ENCODE measurements around the gene COL7A1.
A peak's percentile ranks its signal among the peaks of the same experiment; 100 is the strongest.

The COL7A1 gene

DNA sequence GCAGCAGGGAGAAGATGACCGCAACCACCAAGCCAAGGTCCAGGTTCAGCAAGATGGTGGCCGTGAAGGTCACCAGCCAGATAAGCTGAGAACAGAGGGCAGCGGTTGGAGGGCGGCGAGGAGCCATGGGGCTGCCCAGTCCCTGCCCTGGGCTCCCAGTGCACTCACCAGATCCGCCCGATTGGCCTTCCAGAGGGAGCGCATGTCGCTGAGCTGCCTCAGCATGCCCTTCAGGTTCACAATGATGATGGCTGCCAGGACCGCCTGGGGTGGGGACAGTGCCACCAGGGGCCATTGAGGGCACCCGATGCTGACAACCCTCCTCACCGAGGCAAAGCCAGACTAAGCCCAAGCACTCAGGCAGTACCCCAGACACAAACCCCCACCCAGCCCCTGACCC lies 34.8 kb upstream of the COL7A1 start:
- no peak overlapping the region for H3K27ac ChIP-seq
- TF ChIP-seq, protein P1, sequence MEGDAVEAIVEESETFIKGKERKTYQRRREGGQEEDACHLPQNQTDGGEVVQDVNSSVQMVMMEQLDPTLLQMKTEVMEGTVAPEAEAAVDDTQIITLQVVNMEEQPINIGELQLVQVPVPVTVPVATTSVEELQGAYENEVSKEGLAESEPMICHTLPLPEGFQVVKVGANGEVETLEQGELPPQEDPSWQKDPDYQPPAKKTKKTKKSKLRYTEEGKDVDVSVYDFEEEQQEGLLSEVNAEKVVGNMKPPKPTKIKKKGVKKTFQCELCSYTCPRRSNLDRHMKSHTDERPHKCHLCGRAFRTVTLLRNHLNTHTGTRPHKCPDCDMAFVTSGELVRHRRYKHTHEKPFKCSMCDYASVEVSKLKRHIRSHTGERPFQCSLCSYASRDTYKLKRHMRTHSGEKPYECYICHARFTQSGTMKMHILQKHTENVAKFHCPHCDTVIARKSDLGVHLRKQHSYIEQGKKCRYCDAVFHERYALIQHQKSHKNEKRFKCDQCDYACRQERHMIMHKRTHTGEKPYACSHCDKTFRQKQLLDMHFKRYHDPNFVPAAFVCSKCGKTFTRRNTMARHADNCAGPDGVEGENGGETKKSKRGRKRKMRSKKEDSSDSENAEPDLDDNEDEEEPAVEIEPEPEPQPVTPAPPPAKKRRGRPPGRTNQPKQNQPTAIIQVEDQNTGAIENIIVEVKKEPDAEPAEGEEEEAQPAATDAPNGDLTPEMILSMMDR (conservative IDR thresholded peaks at IDR 0.05): no peak

DNA sequence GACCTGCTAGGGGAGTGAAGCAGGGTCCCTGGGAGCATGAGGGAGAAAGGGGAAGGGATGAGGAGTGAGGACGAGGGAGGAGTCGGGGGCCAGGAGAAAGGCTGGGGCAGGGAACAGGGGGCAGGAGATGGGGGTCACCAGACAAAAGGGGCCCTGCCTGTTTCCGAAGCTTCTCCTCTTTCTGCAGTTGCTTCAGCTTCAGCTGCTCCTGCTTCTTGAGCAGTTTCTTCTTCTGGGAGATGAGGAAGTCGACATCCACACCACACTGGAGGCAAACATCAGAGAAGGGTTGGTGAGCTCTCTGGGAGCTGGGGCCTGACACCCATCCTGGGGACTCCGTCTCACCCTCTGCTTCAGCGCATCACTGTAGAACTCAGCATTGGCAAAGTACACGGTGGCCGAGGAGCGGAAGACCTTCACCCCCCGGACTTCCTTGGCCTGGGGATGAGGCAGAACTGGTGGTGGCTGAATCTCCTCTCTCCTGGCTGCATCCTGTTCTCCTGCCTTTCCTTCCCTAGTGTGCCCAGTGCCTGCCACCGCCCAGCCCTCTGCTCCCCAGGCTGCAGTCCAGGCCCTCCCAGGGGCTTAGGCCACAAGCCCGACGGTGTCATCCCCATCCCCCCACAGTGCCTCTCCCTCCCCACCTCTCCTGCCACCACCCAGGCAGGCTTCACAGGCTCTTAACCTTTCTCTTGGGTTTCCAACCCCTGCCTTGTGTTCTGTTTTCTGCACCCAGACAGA lies 33.3 kb upstream of the COL7A1 start:
- H3K27ac ChIP-seq: no peak overlapping the region
- TF ChIP-seq, protein P1 (conservative IDR thresholded peaks at IDR 0.05): no peak

DNA sequence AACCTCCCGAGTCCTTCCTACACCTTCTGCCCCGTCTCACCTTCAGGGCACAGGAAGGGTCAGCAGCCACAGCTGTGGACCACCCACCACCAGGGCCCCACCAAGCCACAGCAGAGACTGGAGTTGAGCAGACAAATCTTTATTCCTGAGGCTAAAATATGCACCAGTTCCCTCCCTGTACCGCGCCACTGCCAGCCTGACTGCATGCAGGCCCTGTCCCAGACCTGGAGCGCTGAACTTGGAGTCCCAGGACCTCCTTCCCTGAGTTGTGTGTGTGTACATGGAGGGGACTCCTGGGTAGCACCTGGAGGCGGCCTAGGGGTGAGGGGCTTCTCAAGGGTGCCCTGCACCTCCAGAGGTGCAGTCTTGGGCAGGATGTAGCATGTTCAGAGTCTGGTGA lies 30.5 kb upstream of the COL7A1 start:
- TF ChIP-seq, protein P1 (conservative IDR thresholded peaks at IDR 0.05): no peak

DNA sequence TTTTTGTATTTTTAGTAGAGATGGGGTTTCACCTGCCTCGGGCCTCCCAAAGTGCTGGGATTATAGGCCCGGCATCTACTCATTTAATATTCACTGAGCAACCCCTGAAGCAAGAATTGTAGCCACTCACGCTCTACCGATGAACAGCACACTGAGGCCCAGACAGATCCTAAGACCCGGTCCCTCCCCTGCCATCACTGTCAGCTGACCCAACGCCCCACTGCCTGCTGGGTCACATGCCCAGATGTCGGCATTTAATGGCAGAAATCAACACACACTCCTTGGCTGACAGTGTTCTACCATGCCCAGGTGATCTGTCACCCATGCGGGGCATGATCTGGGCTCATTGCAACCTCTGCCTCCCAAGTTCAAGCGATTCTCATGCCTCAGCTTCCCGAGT lies 29.6 kb upstream of the COL7A1 start:
- TF ChIP-seq, protein P1 (conservative IDR thresholded peaks at IDR 0.05): no peak

More for the DNA sequence above, 30.5 kb upstream of the COL7A1 start:
- H3K27ac ChIP-seq: peak overlapping the region; percentile 95

DNA sequence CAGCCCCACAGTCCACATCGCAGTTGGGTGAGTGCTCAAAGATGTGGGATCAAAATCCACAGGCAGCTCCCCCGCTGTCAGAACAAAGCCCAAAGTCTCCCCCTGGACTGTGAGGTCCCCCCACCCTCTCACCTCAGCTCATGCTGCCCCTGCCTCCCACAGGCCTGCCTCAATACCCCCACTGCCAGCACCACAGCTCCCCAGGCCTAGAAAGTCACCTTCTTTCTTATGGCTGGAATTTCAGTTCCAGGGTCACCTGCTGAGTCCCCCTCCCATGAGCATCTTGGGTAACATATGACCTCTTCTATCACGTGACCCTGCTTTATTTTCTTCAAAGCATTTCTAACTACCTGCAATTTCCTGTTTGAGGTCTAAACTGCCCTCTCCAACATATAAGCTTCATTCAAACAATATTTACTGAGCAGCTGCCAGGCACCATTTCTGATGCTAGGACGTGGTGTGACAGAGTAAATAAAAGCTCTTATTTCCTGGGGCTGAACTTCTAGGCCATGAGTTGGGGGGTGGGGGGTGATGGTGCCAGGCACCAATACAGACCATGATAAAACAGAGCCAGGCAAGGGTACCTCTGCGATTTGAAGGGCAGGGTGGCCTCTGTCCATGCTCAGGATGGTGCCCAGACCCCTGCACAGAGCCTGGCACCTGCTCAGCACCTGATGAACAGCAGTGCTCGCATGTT lies 28.9 kb upstream of the COL7A1 start:
- TF ChIP-seq, protein P1 (conservative IDR thresholded peaks at IDR 0.05): no peak

More for the DNA sequence above, 29.6 kb upstream of the COL7A1 start:
- H3K27ac ChIP-seq: peak overlapping the region; percentile 95

DNA sequence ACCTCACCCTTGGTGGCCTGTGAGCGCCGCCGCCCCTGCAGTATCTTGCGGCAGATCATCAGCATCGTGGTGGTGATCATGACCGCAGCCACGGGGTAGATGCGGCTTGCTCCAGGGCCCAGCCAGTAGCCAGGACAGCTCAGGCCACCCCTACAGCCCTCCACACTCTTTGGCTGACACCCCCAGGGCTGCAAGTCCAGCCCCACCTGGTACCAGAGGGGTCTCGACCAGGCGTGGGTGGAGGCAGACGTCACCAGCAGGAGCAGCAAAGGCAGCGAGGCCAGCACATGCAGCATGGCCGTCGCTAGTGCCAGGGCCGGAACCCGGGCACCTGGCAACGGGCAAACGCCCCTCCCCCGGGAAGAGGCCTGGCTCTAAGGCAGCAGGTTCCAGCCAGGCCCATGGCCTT lies 26.3 kb upstream of the COL7A1 start, which contains the start of gene TMEM89:
TSS of gene TMEM89 (minus strand) at position 309 of the 409 bp plus-strand sequence. CDS start at position 296, 13 bp downstream.
- H3K27ac ChIP-seq: peak within 1 kb of the TSS; percentile 95
- TF ChIP-seq, protein P1 (conservative IDR thresholded peaks at IDR 0.05): no peak

More for the DNA sequence above, 28.9 kb upstream of the COL7A1 start:
- H3K27ac ChIP-seq: peak overlapping the region; percentile 95
